ENCODE results near the gene MOV10.

DNA sequence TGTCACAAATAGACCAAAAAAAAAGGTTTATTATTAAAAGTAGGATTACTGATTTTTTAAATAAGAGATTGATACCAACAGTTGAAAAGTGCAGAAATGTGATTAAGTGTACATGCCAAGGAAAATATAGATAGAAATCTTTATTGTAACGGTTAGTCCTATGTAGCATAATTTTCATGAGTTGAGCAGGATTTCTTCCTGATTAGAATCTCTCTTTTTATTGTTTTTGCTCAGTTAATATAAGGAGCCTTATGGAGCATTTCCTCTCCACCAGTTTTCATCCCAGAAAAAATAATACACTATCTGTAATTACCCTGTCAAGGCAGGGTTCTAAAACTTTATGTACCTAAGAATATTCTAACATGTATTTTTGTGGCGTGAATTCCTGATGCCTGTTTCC is 31.4 kb upstream of the MOV10 start:
- TF ChIP-seq, protein P1, sequence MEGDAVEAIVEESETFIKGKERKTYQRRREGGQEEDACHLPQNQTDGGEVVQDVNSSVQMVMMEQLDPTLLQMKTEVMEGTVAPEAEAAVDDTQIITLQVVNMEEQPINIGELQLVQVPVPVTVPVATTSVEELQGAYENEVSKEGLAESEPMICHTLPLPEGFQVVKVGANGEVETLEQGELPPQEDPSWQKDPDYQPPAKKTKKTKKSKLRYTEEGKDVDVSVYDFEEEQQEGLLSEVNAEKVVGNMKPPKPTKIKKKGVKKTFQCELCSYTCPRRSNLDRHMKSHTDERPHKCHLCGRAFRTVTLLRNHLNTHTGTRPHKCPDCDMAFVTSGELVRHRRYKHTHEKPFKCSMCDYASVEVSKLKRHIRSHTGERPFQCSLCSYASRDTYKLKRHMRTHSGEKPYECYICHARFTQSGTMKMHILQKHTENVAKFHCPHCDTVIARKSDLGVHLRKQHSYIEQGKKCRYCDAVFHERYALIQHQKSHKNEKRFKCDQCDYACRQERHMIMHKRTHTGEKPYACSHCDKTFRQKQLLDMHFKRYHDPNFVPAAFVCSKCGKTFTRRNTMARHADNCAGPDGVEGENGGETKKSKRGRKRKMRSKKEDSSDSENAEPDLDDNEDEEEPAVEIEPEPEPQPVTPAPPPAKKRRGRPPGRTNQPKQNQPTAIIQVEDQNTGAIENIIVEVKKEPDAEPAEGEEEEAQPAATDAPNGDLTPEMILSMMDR (IDR thresholded peaks at IDR 0.05), result no peak
- no peak for TF ChIP-seq ZFX (IDR thresholded peaks at IDR 0.05; ENCODE audit: borderline replicate concordance)

Measured in 22Rv1 (cell line).